ENCODE measurements around the gene PDF.

DNA sequence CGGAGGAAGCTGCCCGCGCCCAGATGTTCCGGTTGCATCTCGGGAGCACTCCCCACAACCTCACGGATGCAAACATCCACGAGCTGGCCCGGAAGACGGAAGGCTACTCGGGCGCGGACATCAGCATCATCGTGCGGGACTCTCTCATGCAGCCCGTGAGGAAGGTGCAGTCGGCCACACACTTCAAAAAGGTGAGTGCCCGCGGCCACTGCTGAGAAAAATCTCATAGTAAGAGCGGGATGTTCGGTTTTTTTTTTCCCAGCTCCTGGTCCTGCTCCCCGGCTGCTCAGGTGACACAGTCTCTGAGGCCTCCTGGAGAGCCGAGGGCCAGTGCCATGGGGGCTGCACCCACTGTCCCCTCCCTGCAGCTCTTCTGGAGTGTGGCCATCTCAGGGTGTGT, 9.3 kb downstream of the PDF start:
- TF ChIP-seq POLR2AphosphoS5 (IDR thresholded peaks at IDR 0.05; ENCODE audit: insufficient read depth in 1 of 2, low read depth in 1 of 2) (no peak), CTCF (IDR thresholded peaks at IDR 0.05) (no peak), POLR2A (IDR thresholded peaks at IDR 0.05) (no peak)
